Endothelial cell of umbilical vein (primary cell): ENCODE data around the gene SETBP1. TPM values are rescaled to one million over a fixed set of nuclear protein-coding genes. Genes with fewer than 3 reads are reported as not detected.

ENCODE experiments used
- BruUV-seq: library from RNA; stranded (reverse); fragments of 400-500 nt; replicated peaks from 2 replicates; lab custom pipeline; 2021; lab: Mats Ljungman, UMichigan
- CTCF ChIA-PET: fragments of 300-600, 350-600 bp; sonication (Branson Sonifier 250); formaldehyde crosslinking; loops from one replicate; lab custom pipeline; 2021; ENCODE audit warnings: antibody characterized with exemption, inconsistent platforms; lab: Charles Lee
- POLR2A ChIA-PET: fragments of 300-600, 350-600 bp; sonication (Branson Sonifier 250); formaldehyde crosslinking; loops from one replicate; lab custom pipeline; 2021; ENCODE audit warnings: antibody characterized with exemption, inconsistent platforms; lab: Charles Lee
- DNase-seq: peaks from one replicate; pipeline ENCODE4 v3.0.0-alpha.2; 2011; ENCODE audit warnings: low read depth, low spot score
- FAIRE-seq: peaks from 2 replicates; lab custom pipeline; 2011; peaks lifted over from hg19 to GRCh38; lab: Jason Lieb, UNC
- H2AFZ ChIP-seq: 2 replicates; pipeline ENCODE4 v1.6.0; 2012; ENCODE audit warnings: low read depth, low read length, control low read depth, inconsistent platforms
- H3K27ac ChIP-seq: 2 replicates; pipeline ENCODE4 v1.5.1; 2011; ENCODE audit warnings: low read depth, mild to moderate bottlenecking, control low read depth, low read length, moderate library complexity; ENCODE audit not compliant: insufficient read depth
- H3K27me3 ChIP-seq, 2 experiments: 2 replicates each; pipeline versions ENCODE4 v1.6.0 to v1.6.1; 2011; ENCODE audit warnings: low read length in 2 of 2, mixed read lengths in 1 of 2; ENCODE audit not compliant: control insufficient read depth in 2 of 2, insufficient read depth in 2 of 2
- H3K36me3 ChIP-seq, 2 experiments: 2 replicates in 1 of 2; 3 replicates in 1 of 2; pipeline ENCODE4 v1.5.1; 2011; ENCODE audit warnings: low read length in 2 of 2, mild to moderate bottlenecking in 1 of 2, moderate library complexity in 1 of 2; ENCODE audit not compliant: control insufficient read depth in 2 of 2, insufficient read depth in 2 of 2; ENCODE audit errors: extremely low read depth in 1 of 2
- H3K4me1 ChIP-seq: 3 replicates; pipeline ENCODE4 v1.5.1; 2011; ENCODE audit warnings: mild to moderate bottlenecking, low read length; ENCODE audit not compliant: control insufficient read depth, insufficient read depth; ENCODE audit errors: extremely low read depth
- H3K4me2 ChIP-seq: 2 replicates; pipeline ENCODE4 v1.6.1; 2011; ENCODE audit warnings: low read length, control low read depth, mixed read lengths; ENCODE audit not compliant: insufficient read depth
- H3K4me3 ChIP-seq, 3 experiments: fragments of 200-600 bp in 1 of 3; sonication (generic), shearing (Covaris generic) in 1 of 3; replicated peaks in 1 of 3; 2 replicates each; pipeline ENCODE4 v1.5.1; 2011 to 2016; ENCODE audit warnings: control low read depth in 3 of 3, low read length in 3 of 3, mild to moderate bottlenecking in 2 of 3, inconsistent platforms in 1 of 3, low read depth in 1 of 3, moderate library complexity in 1 of 3; ENCODE audit not compliant: insufficient read depth in 1 of 3
- H3K79me2 ChIP-seq: 2 replicates; pipeline ENCODE4 v1.6.0; 2012; ENCODE audit warnings: low read length, inconsistent platforms; ENCODE audit not compliant: control insufficient read depth, insufficient read depth
- H3K9ac ChIP-seq: replicated peaks from 2 replicates; pipeline ENCODE3; 2011; ENCODE audit warnings: low read length, control low read depth; ENCODE audit not compliant: insufficient read depth; ENCODE audit errors: extremely low read depth
- H3K9me1 ChIP-seq: replicated peaks from 3 replicates; pipeline ENCODE4 v1.6.0; 2011; ENCODE audit warnings: mild to moderate bottlenecking, low read length; ENCODE audit not compliant: control insufficient read depth, insufficient read depth; ENCODE audit errors: extremely low read depth
- H3K9me3 ChIP-seq: replicated peaks from 2 replicates; pipeline ENCODE4 v1.5.1; 2012; ENCODE audit warnings: low read length, inconsistent platforms; ENCODE audit not compliant: control insufficient read depth, insufficient read depth
- H4K20me1 ChIP-seq: replicated peaks from 2 replicates; pipeline ENCODE3; 2011; ENCODE audit warnings: mild to moderate bottlenecking, low read length; ENCODE audit not compliant: control insufficient read depth, insufficient read depth; ENCODE audit errors: extremely low read depth
- CTCF ChIP-seq, 2 donors: IDR thresholded peaks; 1 replicate in 1 of 2; 2 replicates in 1 of 2; pipeline ENCODE4 v1.5.1; 2011; ENCODE audit warnings: low read length in 2 of 2, mild to moderate bottlenecking in 2 of 2, moderate library complexity in 2 of 2, control low read depth in 1 of 2, inconsistent platforms in 1 of 2, low read depth in 1 of 2; ENCODE audit not compliant: insufficient read depth in 1 of 2; ENCODE audit errors: extremely low read depth in 1 of 2
- EZH2 ChIP-seq: IDR thresholded peaks from 2 replicates; pipeline ENCODE4 v1.6.1; 2012; ENCODE audit warnings: borderline replicate concordance, low read depth, mild to moderate bottlenecking, moderate library complexity, low read length, inconsistent platforms; ENCODE audit not compliant: severe bottlenecking
- FOS ChIP-seq: IDR thresholded peaks from 2 replicates; pipeline ENCODE4 v1.6.1; 2011; ENCODE audit warnings: mild to moderate bottlenecking, low read length, moderate library complexity, borderline replicate concordance; ENCODE audit not compliant: insufficient read depth
- GATA2 ChIP-seq: IDR thresholded peaks from 2 replicates; pipeline ENCODE4 v1.7.0; 2011; ENCODE audit warnings: low read depth, mild to moderate bottlenecking, moderate library complexity, mixed read lengths, low read length; ENCODE audit not compliant: insufficient read length, insufficient read depth
- JUN ChIP-seq: IDR thresholded peaks from 2 replicates; pipeline ENCODE4 v1.6.1; 2011; ENCODE audit warnings: borderline replicate concordance, low read depth; ENCODE audit not compliant: insufficient read length, insufficient read depth
- MYC ChIP-seq: IDR thresholded peaks from one replicate; pipeline ENCODE4 v1.6.1; 2011; ENCODE audit warnings: mild to moderate bottlenecking, low read depth, low read length
- POLR2A ChIP-seq: IDR thresholded peaks from 2 replicates; pipeline ENCODE4 v1.6.1; 2012; ENCODE audit warnings: low read depth, mild to moderate bottlenecking, control low read depth, low read length
- POLR2AphosphoS5 ChIP-seq: IDR thresholded peaks from 2 replicates; pipeline ENCODE4 v1.6.1; 2012; ENCODE audit warnings: low read depth, mild to moderate bottlenecking, control low read depth, low read length, moderate library complexity; ENCODE audit not compliant: insufficient read depth
- dilution Hi-C: fragments of 300-500 bp; cut with MboI; formaldehyde crosslinking; loops from one replicate; pipeline ENCODE4 v1.15.0; 2019; ENCODE audit warnings: low sequenced_read_pairs; ENCODE audit not compliant: extremely low pct_ligation_motif_present
- intact Hi-C: fragments of 100-400 bp; cut with micrococcal nuclease; formaldehyde crosslinking; loops from one replicate; pipeline ENCODE4 v1.10.0; 2022
- polyA plus RNA-seq, 4 experiments: library from polyadenylated mRNA; depleted of rRNA in 3 of 4; stranded (reverse) in 3 of 4; unstranded in 1 of 4; fragments of >200 nt; gene quantifications; 2 replicates each; pipeline versions ENCODE4 v1.2.1 to v1.2.3, GENCODE V29; 2011 to 2012; ENCODE audit warnings: missing spikeins in 1 of 4
- total RNA-seq: library from RNA; stranded (reverse); gene quantifications from 2 replicates; pipeline ENCODE4 v1.2.3, GENCODE V29; 2021
- TF ChIP-seq, protein P1 (sequence below): IDR thresholded peaks from 2 replicates; pipeline ENCODE4 v1.6.1; 2011; ENCODE audit not compliant: insufficient read depth, insufficient read length

SETBP1 gene
- total and polyA plus RNA-seq, 2 donors (not counting 3 experiments of a cell fraction or from before 2014, with no cell fraction given) = 0.76 to 3.1 TPM

DNA sequence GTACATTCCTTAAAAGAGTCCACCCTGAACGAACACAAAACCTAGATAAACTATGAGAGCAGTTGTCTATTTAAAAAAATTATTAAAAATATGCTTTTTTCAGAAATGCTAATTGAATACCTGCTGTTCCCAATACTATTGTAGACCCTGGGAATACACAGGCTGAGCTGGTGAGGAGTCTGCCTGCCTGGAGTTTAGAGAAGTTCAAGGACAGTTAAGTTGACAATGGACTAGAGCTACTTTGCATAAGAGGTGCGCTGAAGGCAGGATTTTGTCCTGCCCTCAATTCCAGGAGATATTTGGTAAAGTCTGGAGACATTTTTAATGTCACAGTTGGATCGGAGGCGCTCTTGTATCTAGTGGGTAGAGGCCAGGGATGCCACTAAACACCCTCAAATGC lies 110.2 kb downstream of the SETBP1 start:
- intact Hi-C loops = no loop called here
- no TSS peak for BruUV-seq
- dilution Hi-C loops = no loop called here

More for the DNA sequence above, 110.2 kb downstream of the SETBP1 start:
- no peaks in the 10 kb centered on the region for H4K20me1 ChIP-seq
- no peak overlapping the region for H3K4me3 ChIP-seq
- FAIRE-seq = no peak
- no peaks in the 10 kb centered on the region for H3K4me1 ChIP-seq
- POLR2A ChIA-PET = no interaction called here
- H3K4me2 ChIP-seq = no peak overlapping the region
- H3K9me3 ChIP-seq = no peaks in the 10 kb centered on the region
- CTCF ChIA-PET = no interaction called here
- no peaks in the 10 kb centered on the region for H3K27me3 ChIP-seq
- H3K27ac ChIP-seq = no peak overlapping the region
- no peak for DNase-seq
- no peaks in the 10 kb centered on the region for H3K36me3 ChIP-seq
- H3K9me1 ChIP-seq = no peaks in the 10 kb centered on the region
- TF ChIP-seq, protein P1, sequence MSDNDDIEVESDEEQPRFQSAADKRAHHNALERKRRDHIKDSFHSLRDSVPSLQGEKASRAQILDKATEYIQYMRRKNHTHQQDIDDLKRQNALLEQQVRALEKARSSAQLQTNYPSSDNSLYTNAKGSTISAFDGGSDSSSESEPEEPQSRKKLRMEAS = no peak
- no peak for TF ChIP-seq GATA2
- no peak for TF ChIP-seq POLR2A
- TF ChIP-seq CTCF (IDR thresholded peaks at IDR 0.05; ENCODE audit: extremely low read depth in 1 of 2, insufficient read depth in 1 of 2, low read depth in 1 of 2, low read length in 2 of 2) = no peak
- no peak for TF ChIP-seq MYC
- TF ChIP-seq FOS = no peak
- TF ChIP-seq JUN = no peak
- TF ChIP-seq POLR2AphosphoS5 = no peak
- no peak for TF ChIP-seq EZH2
- H2AFZ ChIP-seq = no peak overlapping the region
- no peaks in the 10 kb centered on the region for H3K79me2 ChIP-seq
- H3K9ac ChIP-seq = no peak overlapping the region
